Stimulated activated CD8-positive, alpha-beta memory T cell treated with anti-CD3 and anti-CD28 coated beads, Interleukin-7, amount 100 ng/mL, for 4 hours (primary cell): ENCODE results near the gene RAN.
"Not testable (repeated sequence)": the region's sequence is repeated elsewhere in the genome, so short reads cannot be mapped to it uniquely, and the experiment has no call there.

Experiments
- DNase-seq, 2 donors: peaks; one replicate each; pipeline ENCODE4 v3.0.0-alpha.2; 2020; ENCODE audit warnings: low read depth in 2 of 2

RAN gene

GRCh38 chr12:130871286-130872178 lies at the start of gene RAN:
RAN (plus strand) TSS chr12:130872066; CDS start chr12:130872594, 528 bp downstream.
- DNase-seq = peak; percentile 84 to 96

GRCh38 chr12:130825771-130826150 lies 46.1 kb upstream of the RAN start:
- DNase-seq = no peak

- peak; percentile 48 to 70 for DNase-seq
Observed at GRCh38 chr12:130826151-130826801, 45.6 kb upstream of the RAN start.

GRCh38 chr12:130827432-130827831 lies 44.4 kb upstream of the RAN start:
- no peak for DNase-seq

- no peak for DNase-seq
Observed at GRCh38 chr12:130828895-130829294, 43.0 kb upstream of the RAN start.

- DNase-seq = no peak
Observed at GRCh38 chr12:130829391-130830245, 42.2 kb upstream of the RAN start.

GRCh38 chr12:130830246-130830551 lies 41.7 kb upstream of the RAN start:
- DNase-seq = no peak

GRCh38 chr12:130831246-130831645 lies 40.6 kb upstream of the RAN start:
- no peak for DNase-seq

- no peak for DNase-seq
Observed at GRCh38 chr12:130831876-130832405, 39.9 kb upstream of the RAN start.

- DNase-seq = no peak
Observed at GRCh38 chr12:130832561-130833209, 39.2 kb upstream of the RAN start.

- DNase-seq = no peak
Observed at GRCh38 chr12:130835011-130835410, 36.9 kb upstream of the RAN start.

- DNase-seq = no peak
Observed at GRCh38 chr12:130835436-130835835, 36.4 kb upstream of the RAN start.

- peak in 1 of 2 donors; percentile 9 for DNase-seq
Observed at GRCh38 chr12:130838284-130838950, 33.4 kb upstream of the RAN start.

- peak; percentile 69 to 84 for DNase-seq
Observed at GRCh38 chr12:130838951-130839769, 32.7 kb upstream of the RAN start, which contains the start of gene STX2. STX2 (minus strand) TSS chr12:130839250; CDS start chr12:130839099, 151 bp downstream.

- no peak for DNase-seq
Observed at GRCh38 chr12:130839770-130840404, 32.0 kb upstream of the RAN start.

- no peak for DNase-seq
Observed at GRCh38 chr12:130846369-130846768, 25.5 kb upstream of the RAN start.

- DNase-seq = no peak
Observed at GRCh38 chr12:130847112-130847511, 24.8 kb upstream of the RAN start.

GRCh38 chr12:130848105-130848504 lies 23.8 kb upstream of the RAN start:
- DNase-seq = not testable (repeated sequence)

GRCh38 chr12:130848785-130849305 lies 23.0 kb upstream of the RAN start:
- DNase-seq = not testable (repeated sequence)
